ENCODE measurements around the gene GUCY2D.

The GUCY2D gene

GRCh38 chr17:8041979-8042378 lies 39.6 kb downstream of the GUCY2D start:
- Histone ChIP-seq H3K4me3 (ENCODE audit: low read depth, low read length) (no peak overlapping the region), H3K27me3 (ENCODE audit: insufficient read depth, low read depth, severe bottlenecking) (no peaks in the 10 kb centered on the region), H3K27ac (no peak overlapping the region), H3K36me3 (no peaks in the 10 kb centered on the region), H3K9me3 (ENCODE audit: severe bottlenecking) (no peaks in the 10 kb centered on the region)
- TF ChIP-seq CTCF (IDR thresholded peaks at IDR 0.05; ENCODE audit: low read depth, low read length), result no peak
- DNase-seq, result no peak

- no peaks in the 10 kb centered on the region for H3K36me3 ChIP-seq
- H3K4me3 ChIP-seq (ENCODE audit: low read depth, low read length), result no peak overlapping the region
- H3K9me3 ChIP-seq (ENCODE audit: severe bottlenecking), result no peaks in the 10 kb centered on the region
- DNase-seq, result no peak
- no peak overlapping the region for H3K27ac ChIP-seq
- H3K27me3 ChIP-seq (ENCODE audit: insufficient read depth, low read depth, severe bottlenecking), result no peaks in the 10 kb centered on the region
- TF ChIP-seq CTCF (IDR thresholded peaks at IDR 0.05; ENCODE audit: low read depth, low read length), result no peak
Measured at GRCh38 chr17:8044819-8045810, 42.7 kb downstream of the GUCY2D start.

GRCh38 chr17:8046306-8046928 lies 44.0 kb downstream of the GUCY2D start:
- Histone ChIP-seq H3K9me3 (ENCODE audit: severe bottlenecking) (no peaks in the 10 kb centered on the region), H3K27ac (no peak overlapping the region), H3K36me3 (no peaks in the 10 kb centered on the region), H3K4me3 (ENCODE audit: low read depth, low read length) (no peak overlapping the region), H3K27me3 (ENCODE audit: insufficient read depth, low read depth, severe bottlenecking) (no peaks in the 10 kb centered on the region)
- no peak for TF ChIP-seq CTCF (IDR thresholded peaks at IDR 0.05; ENCODE audit: low read depth, low read length)
- no peak for DNase-seq

GRCh38 chr17:8046929-8047768 lies 44.7 kb downstream of the GUCY2D start:
- H3K9me3 ChIP-seq (ENCODE audit: severe bottlenecking), result no peaks in the 10 kb centered on the region
- no peak for DNase-seq
- no peaks in the 10 kb centered on the region for H3K27me3 ChIP-seq (ENCODE audit: insufficient read depth, low read depth, severe bottlenecking)
- no peak for TF ChIP-seq CTCF (IDR thresholded peaks at IDR 0.05; ENCODE audit: low read depth, low read length)
- no peaks in the 10 kb centered on the region for H3K36me3 ChIP-seq
- no peak overlapping the region for H3K4me3 ChIP-seq (ENCODE audit: low read depth, low read length)
- H3K27ac ChIP-seq, result no peak overlapping the region

- TF ChIP-seq CTCF (IDR thresholded peaks at IDR 0.05; ENCODE audit: low read depth, low read length), result no peak
- DNase-seq, result no peak
- Histone ChIP-seq H3K36me3 (no peaks in the 10 kb centered on the region), H3K4me3 (ENCODE audit: low read depth, low read length) (no peak overlapping the region), H3K27ac (no peak overlapping the region), H3K9me3 (ENCODE audit: severe bottlenecking) (no peaks in the 10 kb centered on the region), H3K27me3 (ENCODE audit: insufficient read depth, low read depth, severe bottlenecking) (no peaks in the 10 kb centered on the region)
Measured at GRCh38 chr17:8047769-8048110, 45.3 kb downstream of the GUCY2D start.
